NCI-H1092 treated with DMSO at 0.1 percent for 48 hours (cell line): ENCODE data around the gene ZFP37.
"Not testable (repeated sequence)": the region's sequence is repeated elsewhere in the genome, so short reads cannot be mapped to it uniquely, and the experiment has no call there.

Source experiments
- DNase-seq: peaks from one replicate; lab custom pipeline; 2025; lab: John Stamatoyannopoulos, UW

Gene ZFP37

DNA sequence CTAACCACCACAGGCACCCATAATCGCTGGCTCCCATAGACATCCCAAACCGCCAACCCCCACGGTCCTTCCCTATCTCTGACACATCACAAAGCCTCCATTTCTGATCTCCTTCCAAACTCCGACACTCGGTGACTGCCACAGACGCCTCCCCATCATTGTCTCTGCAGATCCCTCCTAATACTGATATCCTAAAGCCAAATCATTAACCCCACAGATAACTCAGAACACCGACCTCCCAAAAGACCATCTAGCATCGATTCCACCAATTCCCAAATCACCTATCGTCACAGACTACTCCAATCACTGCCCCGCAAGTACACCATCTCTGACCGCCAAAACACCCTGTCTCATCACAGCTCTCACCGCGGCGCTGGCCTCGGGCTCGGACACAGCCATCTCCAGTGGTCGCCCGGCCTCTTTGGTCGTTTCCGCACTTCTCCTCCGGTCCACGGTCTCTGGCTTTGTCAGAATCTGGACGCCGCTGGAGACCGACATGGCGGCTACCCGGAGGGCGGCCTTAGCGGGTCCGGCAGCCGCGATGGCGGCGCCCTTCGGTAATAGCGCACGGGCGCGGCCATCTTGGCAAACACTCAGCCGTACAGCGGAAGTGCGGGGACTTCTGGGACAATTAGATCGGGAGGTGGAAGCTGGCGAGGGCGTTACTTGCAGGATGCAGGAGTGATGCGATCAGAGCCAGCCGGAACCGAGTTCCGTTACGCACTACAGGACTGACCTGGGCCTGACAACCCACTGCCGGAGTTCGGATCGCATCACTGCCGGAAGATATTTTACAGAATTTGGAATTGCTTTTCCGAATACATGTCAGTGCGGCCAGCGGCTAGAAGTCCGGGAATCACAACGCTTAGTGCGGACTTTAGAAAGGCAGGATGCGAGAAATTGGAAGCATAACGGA is at the start of gene ZFP37:
Gene ZFP37 (minus strand): TSS at position 534 of the 916 bp plus-strand sequence. CDS start 36 bp downstream, at position 498.
- DNase-seq = peak; percentile 97

DNA sequence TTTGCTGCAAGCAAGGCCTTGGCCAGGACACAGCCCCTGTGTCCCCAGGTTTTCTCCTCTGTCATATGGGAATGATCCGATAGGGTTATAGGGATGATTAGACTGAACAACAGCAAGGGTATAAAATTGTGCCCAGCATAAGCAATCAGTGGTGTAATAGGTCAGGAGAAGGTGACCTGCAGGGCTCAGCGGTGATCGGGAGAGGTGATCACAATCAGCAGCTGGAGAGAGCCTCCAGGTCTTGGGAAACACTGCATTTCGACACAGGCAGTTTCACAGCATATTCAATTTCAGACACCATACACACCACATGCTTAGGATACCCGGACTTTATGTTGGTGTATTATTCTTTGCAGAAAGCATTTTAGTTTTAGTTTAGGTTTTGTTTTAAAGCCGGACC is 48.8 kb upstream of the ZFP37 start:
- DNase-seq = not testable (repeated sequence)

DNA sequence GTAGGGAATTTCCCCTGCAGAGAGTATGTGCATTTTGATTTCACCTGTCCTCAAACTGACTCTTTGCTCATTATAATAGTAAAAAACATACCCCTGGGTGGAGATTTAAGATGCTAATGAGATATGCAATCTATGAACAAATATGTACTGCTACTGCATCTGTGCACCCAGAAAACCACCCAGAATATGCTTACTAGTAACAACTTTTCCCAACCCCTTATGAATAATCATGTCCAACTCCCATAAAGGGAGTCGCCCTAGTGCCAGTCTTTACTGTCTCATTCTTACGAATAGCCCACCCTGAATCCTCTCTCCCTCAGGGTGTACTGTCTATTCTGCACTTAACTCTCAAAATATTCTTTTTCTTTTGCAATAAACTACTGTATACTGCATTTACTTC is 39.0 kb upstream of the ZFP37 start:
- no peak for DNase-seq

DNA sequence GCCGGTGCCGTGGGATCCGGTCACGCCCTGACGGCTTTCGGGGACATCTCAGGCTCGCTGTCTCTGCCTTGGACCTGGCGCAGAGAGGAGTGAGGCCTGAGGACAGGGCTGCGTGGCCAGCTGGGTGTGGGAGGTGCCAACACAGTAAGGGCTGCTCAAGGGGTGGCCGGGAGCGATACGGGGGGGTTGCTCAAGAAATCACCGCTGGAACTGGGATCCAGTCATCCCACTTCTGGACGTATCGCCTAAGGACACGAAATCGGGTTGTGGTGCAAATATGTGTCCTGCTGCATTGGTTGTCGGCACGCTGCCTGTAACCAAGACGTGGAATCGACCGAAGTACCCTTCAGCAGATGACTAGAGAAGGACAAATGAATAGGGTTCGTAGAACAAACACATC is 33.4 kb upstream of the ZFP37 start:
- not testable (repeated sequence) for DNase-seq

DNA sequence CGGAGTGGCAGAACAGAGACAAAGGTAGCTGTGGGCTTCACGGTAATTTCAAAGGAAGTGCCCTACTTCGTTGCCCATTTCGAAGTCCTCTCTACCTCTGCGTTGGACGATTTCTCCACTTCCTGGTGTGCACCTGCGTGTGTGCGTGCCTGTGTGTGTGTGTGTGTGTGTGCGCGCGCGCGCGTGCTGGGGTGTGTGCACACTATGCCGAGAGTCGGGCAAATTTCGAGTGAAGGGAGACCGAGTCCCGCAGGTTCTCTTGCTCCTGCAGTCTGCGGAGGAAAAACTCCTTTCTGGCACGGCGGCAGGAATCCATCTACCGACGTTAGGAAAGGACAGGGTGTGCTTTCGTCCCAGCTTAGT is 32.6 kb upstream of the ZFP37 start:
- not testable (repeated sequence) for DNase-seq

DNA sequence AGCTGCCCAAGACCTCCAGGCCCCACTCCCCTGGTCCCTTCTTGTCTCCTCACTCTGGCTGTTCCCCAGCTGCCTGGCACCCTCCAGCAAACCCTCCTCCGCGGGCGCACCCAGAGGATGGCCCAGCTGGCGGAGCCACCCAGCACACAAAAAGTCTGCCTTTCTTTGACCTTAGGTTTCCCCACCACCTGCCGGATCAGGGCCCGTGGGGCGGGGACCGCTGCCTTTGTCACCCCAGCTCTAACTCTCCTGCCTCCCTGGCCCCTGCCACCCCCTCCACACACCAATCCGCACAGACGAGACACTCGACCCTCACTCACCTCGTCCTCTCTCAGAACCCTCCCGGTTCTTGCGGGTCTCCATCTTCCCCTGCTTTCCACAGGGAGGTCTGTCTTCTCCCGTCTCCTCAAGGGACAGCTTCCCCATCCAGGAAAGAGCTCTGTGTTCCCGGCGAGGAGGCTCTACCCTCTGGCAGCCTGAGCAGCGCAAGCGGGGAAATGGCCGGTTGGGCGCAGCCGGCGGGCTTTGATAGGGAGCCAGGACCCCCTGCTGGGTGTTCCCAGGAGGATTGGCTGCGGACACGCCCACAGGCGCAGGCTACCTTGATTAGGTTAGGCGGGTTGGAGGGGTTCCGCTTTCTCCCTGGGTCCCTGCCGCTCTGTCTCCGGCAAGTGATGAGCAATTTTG is 32.1 kb upstream of the ZFP37 start:
- DNase-seq = peak; percentile 26

DNA sequence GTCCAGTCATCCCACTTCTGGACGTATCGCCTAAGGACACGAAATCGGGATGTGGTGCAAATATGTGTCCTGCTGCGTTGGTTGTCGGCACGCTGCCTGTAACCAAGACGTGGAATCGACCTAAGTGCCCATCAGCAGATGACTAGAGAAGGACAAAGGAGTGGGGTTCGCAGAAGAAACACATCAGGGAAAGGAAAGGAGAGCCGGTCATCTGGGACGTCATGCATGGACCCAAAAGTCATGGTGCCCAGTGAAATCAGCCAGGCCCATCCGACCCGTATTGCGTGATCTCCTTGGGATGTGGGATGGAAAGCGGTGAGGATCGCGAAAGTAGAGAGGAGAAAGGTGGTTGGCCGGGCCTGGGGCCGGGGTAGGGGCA is 6.4 kb upstream of the ZFP37 start:
- DNase-seq = not testable (repeated sequence)

DNA sequence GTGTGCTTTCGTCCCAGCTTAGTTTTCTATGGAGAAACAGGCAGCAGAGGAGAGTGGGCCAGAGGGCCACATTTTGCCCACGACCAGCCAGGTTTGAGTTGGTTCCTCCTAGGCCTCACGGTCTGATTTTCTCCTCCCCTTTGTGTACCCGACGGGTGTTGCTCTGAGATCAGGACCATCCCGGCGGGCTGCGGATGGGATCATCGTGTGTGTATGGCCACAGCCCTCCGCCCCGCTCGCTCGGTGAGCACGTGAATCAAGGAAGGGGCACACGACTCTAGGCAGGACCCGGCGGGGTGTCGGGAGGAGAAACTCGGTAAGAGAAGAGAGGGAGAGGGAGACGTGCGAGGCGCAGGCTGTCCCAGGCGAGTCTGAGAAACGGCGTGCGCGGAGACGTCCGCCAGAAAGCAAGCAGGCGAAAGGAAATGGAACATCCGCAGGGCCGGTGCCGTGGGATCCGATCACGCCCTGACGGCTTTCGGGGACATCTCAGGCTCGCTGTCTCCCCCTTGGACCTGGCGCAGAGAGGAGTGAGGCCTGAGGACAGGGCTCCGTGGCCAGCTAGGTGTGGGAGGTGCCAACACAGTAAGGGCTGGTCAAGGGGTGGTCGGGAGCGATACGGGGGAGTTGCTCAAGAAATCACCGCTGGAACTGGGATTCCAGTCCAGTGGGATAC is 5.9 kb upstream of the ZFP37 start:
- DNase-seq = not testable (repeated sequence)

DNA sequence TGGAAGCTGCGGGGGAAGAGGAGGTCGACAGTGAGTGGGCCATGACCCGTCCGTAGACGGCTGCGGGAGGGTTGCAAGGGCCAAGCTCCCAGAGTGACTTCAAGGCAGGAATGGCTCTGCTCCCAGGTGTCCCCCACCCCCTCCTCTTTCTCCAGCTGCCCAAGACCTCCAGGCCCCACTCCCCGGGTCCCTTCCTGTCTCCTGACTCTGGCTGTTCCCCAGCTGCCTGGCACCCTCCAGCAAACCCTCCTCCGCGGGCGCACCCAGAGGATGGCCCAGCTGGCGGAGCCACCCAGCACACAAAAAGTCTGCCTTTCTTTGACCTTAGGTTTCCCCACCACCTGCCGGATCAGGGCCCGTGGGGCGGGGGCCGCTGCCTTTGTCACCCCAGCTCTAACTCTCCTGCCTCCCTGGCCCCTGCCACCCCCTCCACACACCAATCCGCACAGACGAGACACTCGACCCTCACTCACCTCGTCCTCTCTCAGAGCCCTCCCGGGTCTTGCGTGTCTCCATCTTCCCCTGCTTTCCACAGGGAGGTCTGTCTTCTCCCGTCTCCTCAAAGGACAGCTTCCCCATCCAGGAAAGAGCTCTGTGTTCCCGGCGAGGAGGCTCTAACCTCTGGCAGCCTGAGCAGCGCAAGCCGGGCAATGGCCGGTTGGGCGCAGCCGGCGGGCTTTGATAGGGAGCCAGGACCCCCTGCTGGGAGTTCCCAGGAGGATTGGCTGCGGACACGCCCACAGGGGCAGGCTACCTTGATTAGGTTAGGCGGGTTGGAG is 4.7 kb upstream of the ZFP37 start:
- DNase-seq = peak; percentile 22

DNA sequence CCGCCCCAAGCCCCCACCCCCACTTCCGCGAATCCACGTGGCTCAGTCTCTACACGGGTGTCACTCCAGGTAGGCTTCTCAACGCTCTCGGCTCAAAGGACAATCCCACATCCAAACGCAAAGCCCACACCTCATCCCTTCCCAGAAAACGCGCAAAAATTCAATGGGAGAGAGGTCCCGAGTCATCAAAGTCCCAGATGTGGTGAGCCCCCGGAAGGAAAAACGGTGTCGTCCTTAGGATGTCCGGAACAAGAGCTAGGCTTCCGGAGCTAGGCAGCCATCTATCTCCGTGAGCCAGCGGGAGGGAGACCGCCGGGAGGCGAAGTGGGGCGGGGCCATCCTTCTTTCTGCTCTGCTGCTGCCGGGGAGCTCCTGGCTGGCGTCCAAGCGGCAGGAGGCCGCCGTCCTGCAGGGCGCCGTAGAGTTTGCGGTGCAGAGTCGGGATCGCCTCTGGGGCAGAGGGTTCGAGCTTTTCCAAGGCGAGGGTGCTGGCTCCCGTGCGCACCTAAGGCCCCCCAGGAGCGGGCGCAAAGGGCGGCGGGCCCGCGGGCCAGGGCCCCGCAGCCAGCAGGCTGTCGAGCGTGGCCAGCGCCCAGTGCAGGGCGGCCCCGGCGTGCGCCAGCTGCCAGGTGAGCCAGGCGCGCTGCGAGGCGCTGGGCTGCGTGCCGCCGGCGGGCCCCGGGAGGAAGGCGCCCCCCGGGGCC is 3.2 kb upstream of the ZFP37 start:
- not testable (repeated sequence) for DNase-seq

DNA sequence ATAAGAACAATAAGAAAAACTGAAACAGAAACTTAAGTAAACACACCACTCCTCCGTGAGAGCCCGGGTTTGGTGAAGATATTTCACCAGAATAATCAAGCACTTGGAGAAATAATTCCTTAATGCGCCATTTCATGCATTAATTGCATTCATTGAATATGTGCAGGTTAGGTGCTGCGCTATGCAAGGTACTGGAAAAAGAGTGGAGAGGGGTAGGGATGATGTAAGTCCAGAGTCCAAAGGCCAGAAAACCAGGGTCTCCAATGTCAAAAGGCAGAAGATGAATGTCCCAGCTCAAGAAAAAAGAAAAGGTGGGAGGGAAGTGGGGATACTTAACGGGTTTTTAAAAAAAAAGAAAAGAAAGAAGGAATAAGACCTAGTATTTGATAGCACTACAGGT is 669 bp upstream of the ZFP37 start:
- no peak for DNase-seq

DNA sequence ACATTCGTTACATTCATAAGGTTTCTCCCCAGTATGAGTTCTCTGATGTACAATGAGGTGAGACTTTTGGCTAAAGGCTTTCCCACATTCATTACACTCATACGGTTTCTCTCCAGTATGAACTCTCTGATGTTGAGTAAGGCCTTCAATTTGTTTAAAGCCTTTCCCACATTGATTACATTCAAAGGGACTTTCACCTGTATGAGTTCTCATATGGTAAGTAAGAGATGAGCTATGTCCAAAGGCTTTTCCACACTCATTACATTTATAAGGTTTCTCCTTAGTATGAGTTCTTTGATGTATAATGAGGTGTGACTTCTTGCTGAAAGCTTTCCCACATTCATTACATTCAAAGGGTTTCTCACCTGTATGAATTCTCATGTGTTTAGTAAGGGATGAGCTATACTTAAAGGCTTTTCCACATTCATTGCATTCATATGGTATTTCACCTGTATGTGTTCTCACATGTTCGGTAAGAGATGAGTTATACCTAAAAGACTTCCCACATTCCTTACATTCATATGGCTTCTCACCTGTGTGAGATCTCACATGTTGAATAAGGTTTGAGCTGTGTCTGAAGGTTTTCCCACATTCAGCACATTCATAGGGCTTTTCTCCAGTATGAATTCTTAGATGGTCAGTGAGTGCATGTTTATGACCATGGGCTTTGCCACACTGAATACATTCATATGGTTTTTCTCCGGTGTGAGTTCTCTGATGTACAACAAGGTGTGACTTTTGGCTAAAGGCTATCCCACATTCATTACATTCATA is 13.5 kb downstream of the ZFP37 start:
- no peak for DNase-seq

DNA sequence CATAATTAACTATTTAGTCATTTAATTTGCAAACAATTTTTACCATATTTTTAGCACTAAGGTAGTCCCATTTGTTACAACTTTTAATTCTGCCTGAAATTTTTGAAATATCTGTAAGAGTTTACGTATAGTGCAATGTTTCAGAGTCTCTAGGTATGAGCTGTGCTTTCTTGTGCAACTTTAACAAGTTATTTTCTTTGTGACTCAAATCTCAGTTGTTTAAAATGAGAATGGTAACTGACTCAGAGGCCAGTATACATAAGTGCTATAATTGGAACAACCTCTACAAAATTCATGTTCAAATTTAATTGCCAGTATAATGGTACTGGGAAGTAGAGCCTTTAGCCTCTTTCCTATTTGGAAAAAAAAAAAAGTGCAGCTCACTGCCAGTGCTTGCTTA is 30.3 kb downstream of the ZFP37 start:
- no peak for DNase-seq

DNA sequence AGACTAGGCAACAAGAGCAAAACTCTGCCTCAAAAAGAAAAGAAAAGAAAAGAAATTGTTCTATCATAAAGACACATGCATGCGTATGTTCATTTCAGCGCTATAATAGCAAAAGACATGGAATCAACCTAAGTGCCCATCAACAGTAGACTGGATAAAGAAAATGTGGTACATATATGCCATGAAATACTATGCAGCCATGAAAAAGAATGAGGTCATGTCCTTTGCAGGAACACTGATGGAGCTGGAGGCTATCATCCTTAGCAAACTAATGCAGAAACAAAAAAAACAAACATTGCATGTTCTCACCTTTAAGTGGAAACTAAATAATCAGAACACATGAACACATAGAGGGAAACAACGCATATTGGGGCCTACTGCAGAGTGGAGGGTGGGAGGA is 38.3 kb downstream of the ZFP37 start:
- DNase-seq = no peak

DNA sequence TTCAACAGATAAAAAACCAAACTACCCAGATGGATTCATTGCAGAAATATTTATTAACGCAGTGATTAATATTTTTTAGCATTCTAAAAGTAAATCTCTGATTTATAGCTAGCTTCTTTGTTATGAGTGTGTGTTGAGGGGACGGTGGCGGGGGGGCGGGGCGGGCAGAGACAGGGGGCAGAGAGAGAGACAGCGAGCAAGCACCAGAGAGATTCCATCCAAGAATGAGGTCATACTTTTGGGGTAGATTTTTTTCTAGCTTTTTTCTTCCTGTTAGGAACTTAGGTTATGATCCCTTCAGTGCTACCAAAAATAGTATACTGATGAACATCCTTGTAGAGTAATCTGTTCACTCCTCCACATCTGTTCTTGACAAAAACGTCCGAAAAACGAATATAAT is 44.0 kb downstream of the ZFP37 start:
- no peak for DNase-seq

DNA sequence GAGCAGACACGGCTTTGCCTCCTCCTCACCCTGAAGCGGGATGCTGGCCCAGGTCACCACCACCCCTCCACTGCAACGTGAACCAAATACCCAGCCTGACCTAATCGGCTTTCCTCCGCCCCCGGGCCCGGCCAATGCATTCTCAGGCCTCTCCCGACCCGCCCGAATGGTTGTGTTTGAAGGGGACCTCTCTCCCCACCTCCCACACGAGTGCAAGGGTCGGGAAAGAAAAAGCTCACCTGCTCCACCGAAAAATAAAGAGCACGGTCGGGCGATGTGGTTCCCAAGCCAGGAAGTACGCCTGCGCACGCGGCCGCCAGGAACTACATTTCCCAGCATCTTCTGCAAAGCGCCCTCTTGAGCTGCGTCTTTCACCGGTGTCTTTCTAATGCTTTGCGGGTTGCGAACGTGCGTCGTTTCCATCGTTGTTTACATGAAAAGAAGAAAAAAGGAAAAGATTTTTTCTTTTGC is 44.6 kb downstream of the ZFP37 start, which contains the start of gene ZNF883:
Gene ZNF883 (minus strand): TSS at position 282 of the 471 bp plus-strand sequence.
- peak; percentile 73 for DNase-seq

DNA sequence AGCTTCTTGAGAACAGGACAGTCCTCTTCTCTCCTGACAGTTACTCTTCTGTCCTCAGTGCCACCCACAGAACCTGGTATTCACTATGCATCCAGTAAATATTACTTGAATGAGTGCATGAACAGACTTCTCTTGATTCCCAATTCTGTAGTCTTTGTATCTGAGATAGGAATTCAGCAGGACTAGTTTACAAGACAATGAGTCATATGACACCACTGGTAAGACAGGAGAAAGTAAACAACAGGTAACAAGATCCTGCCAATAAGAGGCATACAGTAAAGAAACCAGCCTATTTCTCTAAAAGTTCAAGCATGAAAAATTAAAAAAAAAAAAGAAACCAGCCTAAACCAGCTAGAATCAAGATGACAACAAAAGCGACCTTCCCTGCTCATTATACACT is 50.7 kb downstream of the ZFP37 start:
- no peak for DNase-seq

DNA sequence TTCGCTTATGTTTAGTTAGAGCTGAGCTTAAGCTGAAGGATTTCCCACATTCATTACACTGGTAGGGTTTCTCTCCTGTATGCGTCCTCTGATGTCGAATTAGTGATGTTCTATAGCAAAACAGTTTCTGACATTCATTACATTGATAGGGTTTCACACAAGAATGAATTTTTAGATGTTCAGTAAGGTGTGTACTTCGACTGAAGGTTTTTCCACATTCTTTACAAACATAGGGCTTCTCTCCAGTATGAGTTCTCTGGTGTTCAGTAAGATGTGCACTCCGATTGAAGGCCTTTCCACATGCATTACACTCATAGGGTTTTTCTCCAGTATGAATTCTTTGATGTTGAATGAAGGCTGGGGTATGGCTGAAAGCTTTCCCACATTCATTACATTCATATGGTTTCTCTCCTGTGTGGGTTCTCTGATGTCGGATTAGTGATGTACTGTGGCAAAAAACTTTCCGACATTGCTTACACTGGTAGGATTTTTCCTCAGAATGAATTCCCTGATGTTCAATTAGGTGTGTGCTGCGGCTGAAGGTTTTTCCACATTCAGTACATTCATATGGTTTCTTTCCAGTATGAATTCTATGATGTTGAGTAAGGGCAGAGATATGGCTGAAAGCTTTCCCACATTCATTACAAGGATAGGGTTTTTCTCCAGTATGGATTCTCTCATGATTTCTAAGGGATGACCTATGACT is 59.1 kb downstream of the ZFP37 start:
- DNase-seq = no peak
